ENCODE results near the gene ZNF282.
A peak's percentile ranks its signal among the peaks of the same experiment; 100 is the strongest.
"Not testable (repeated sequence)": the region's sequence is repeated elsewhere in the genome, so short reads cannot be mapped to it uniquely, and the experiment has no call there.

The ZNF282 gene

GRCh38 chr7:149255174-149255573 lies 59.8 kb downstream of the ZNF282 start:
- DNase-seq (ENCODE audit: low spot score): no peak

GRCh38 chr7:149256568-149256967 lies 61.2 kb downstream of the ZNF282 start:
- DNase-seq (ENCODE audit: low spot score): no peak

- no peak for DNase-seq (ENCODE audit: low spot score)
These were observed 61.8 kb downstream of the ZNF282 start for GRCh38 chr7:149257146-149257545.

GRCh38 chr7:149261316-149261828 lies 66.0 kb downstream of the ZNF282 start:
- no peak for DNase-seq (ENCODE audit: low spot score)

GRCh38 chr7:149261829-149262617 lies 66.7 kb downstream of the ZNF282 start, which contains the start of gene ZNF783:
Gene ZNF783, plus strand, starts transcription at chr7:149262196. Its CDS starts 138 bp downstream, at chr7:149262334.
- DNase-seq (ENCODE audit: low spot score): peak; percentile 96

- no peak for DNase-seq (ENCODE audit: low spot score)
These were observed 71.1 kb downstream of the ZNF282 start for GRCh38 chr7:149266451-149266850.

GRCh38 chr7:149267733-149268132 lies 72.4 kb downstream of the ZNF282 start:
- no peak for DNase-seq (ENCODE audit: low spot score)

- not testable (repeated sequence) for DNase-seq (ENCODE audit: low spot score)
These were observed 79.1 kb downstream of the ZNF282 start for GRCh38 chr7:149274424-149274823.

Data from AG08396 (cell line).